H1 (cell line): ENCODE results near the gene LRIG2. TPM values are rescaled to one million over a fixed set of nuclear protein-coding genes. Genes with fewer than 3 reads are reported as not detected.

Source experiments
- ATF3 ChIP-seq: IDR thresholded peaks from 2 replicates; pipeline ENCODE4 v1.6.1; 2011; ENCODE audit warnings: low read depth, mild to moderate bottlenecking, low read length; ENCODE audit not compliant: insufficient read depth
- CBX5 ChIP-seq: fragments of 300-800, 300-1000 bp; sonication (generic); IDR thresholded peaks from 2 replicates; pipeline ENCODE4 v1.7.1; 2016; ENCODE audit warnings: antibody characterized with exemption, low read length, low read depth
- CREB1 ChIP-seq: IDR thresholded peaks from 2 replicates; pipeline ENCODE4 v1.6.1; 2012; ENCODE audit warnings: inconsistent platforms
- CTCF ChIP-seq, 3 experiments: IDR thresholded peaks; 1 replicate in 2 of 3; 2 replicates in 1 of 3; pipeline versions ENCODE4 v1.5.1 to v1.6.1; 2011; ENCODE audit warnings: low read length in 3 of 3, mild to moderate bottlenecking in 3 of 3, inconsistent platforms in 2 of 3, low read depth in 1 of 3, moderate library complexity in 1 of 3; ENCODE audit not compliant: insufficient read depth in 1 of 3; ENCODE audit errors: control extremely low read depth in 1 of 3
- E2F6 ChIP-seq: IDR thresholded peaks from 2 replicates; pipeline ENCODE4 v1.6.1; 2012; ENCODE audit warnings: inconsistent platforms
- FOSL1 ChIP-seq: IDR thresholded peaks from 2 replicates; pipeline ENCODE4 v1.6.1; 2011; ENCODE audit warnings: mild to moderate bottlenecking, low read depth, low read length, moderate library complexity; ENCODE audit not compliant: insufficient read depth
- GTF2F1 ChIP-seq: IDR thresholded peaks from 2 replicates; pipeline ENCODE4 v1.6.1; 2012; ENCODE audit warnings: low read depth, low read length, improper control_type of control experiment, borderline replicate concordance
- KDM4A ChIP-seq: IDR thresholded peaks from one replicate; pipeline ENCODE4 v1.7.1; 2012; ENCODE audit warnings: low read depth, mild to moderate bottlenecking, moderate library complexity, low read length, inconsistent platforms; ENCODE audit not compliant: severe bottlenecking
- KDM5A ChIP-seq: fragments of 200-600 bp; IDR thresholded peaks from 2 replicates; pipeline ENCODE4 v1.7.1; 2012; ENCODE audit warnings: mild to moderate bottlenecking, low read length, inconsistent platforms, mixed read lengths
- MAFK ChIP-seq: IDR thresholded peaks from 2 replicates; pipeline ENCODE4 v1.6.1; 2012; ENCODE audit warnings: low read depth, mild to moderate bottlenecking, improper control_type of control experiment, low read length
- NRF1 ChIP-seq: IDR thresholded peaks from 2 replicates; pipeline ENCODE4 v1.6.1; 2011; ENCODE audit warnings: mild to moderate bottlenecking, low read depth, low read length, improper control_type of control experiment
- RFX5 ChIP-seq: IDR thresholded peaks from 2 replicates; pipeline ENCODE4 v1.6.1; 2011; ENCODE audit warnings: low read depth, low read length, improper control_type of control experiment, borderline replicate concordance
- SP2 ChIP-seq: IDR thresholded peaks from 2 replicates; pipeline ENCODE4 v1.6.1; 2012; ENCODE audit warnings: mild to moderate bottlenecking, low read length, inconsistent platforms
- SP4 ChIP-seq: IDR thresholded peaks from 2 replicates; pipeline ENCODE4 v1.6.1; 2012; ENCODE audit warnings: low read length, inconsistent platforms
- SRF ChIP-seq: IDR thresholded peaks from 2 replicates; pipeline ENCODE4 v1.6.1; 2011; ENCODE audit warnings: mild to moderate bottlenecking, low read depth, low read length, moderate library complexity
- YY1 ChIP-seq: IDR thresholded peaks from 2 replicates; pipeline ENCODE4 v1.6.1; 2011; ENCODE audit warnings: low read depth, mild to moderate bottlenecking, low read length
- polyA plus RNA-seq, 7 experiments: library from polyadenylated mRNA; depleted of rRNA in 3 of 7; stranded (reverse) in 5 of 7; unstranded in 2 of 7; fragments of >200 nt in 5 of 7; fragments of 200-250 nt in 2 of 7; gene quantifications; 1 replicate in 5 of 7; 2 replicates in 1 of 7; 4 replicates in 1 of 7; pipeline versions ENCODE4 v1.2.1 to v1.2.3, GENCODE V29; 2011 to 2013; ENCODE audit warnings: missing spikeins in 2 of 7, mixed read lengths in 2 of 7
- total RNA-seq: library from RNA; stranded (reverse); fragmentation: NEBNext Ultra II Directional; extraction: Animal tissue kit (Norgen Biotek cat#: 25700); gene quantifications from 2 replicates; pipeline ENCODE4 v1.2.1, GENCODE V29; 2021

Gene LRIG2
- total and polyA plus RNA-seq, 2 of the 8 experiments (the other 6 are each of a cell fraction or from before 2014, with no cell fraction given), result 16.2 to 20.9 TPM

- TF ChIP-seq GTF2F1, result no peak
- TF ChIP-seq SP4, result no peak
- TF ChIP-seq KDM5A, result no peak
- TF ChIP-seq ATF3, result no peak
- TF ChIP-seq YY1, result peak; percentile 91
- TF ChIP-seq SP2, result no peak
- peak; percentile 65 for TF ChIP-seq CREB1
- no peak for TF ChIP-seq NRF1
- no peak for TF ChIP-seq RFX5
- no peak for TF ChIP-seq MAFK
- TF ChIP-seq KDM4A, result peak; percentile 32
- TF ChIP-seq FOSL1, result no peak
- no peak for TF ChIP-seq E2F6
- peak; percentile 73 to 88 (median 86) for TF ChIP-seq CTCF (IDR thresholded peaks at IDR 0.05; ENCODE audit: control extremely low read depth in 1 of 3, insufficient read depth in 1 of 3, low read depth in 1 of 3, low read length in 3 of 3)
- no peak for TF ChIP-seq SRF
- no peak for TF ChIP-seq CBX5
- TF ChIP-seq, all 59 proteins: peak for 7
These were observed 67.8 kb downstream of the LRIG2 start (continued) for GRCh38 chr1:113140588-113141446.
